Measurements from ENCODE around the gene PVALEF. TPM values are rescaled to one million over a fixed set of nuclear protein-coding genes. Genes with fewer than 3 reads are reported as not detected.

PVALEF gene
- total RNA-seq, 1 experiment from 2014 or later: not detected

DNA sequence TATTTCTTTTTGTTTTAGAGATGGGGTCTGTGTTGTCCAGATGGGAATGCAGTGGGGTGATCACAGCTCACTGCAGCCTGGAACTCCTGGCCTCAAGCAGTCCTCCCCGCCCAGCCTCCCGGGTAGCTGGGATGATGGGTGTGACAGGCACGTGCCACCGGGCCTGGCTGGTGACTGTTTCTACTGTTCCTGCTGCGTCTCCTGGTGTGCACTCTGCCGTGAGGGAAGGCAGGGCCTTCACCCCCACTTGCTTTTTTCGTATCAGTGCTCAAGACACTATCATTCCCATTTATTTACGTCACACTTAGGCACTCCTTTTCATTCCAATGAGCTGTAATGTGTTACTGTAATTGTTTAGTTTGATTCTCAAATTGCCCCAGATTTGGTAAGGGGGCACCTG lies 25.3 kb upstream of the PVALEF start:
- no peak overlapping the region for H2BK12ac ChIP-seq (ENCODE audit: insufficient read length, low read depth, low read length)
- H4K20me1 ChIP-seq (ENCODE audit: control insufficient read depth, insufficient read depth, insufficient read length): no peaks in the 10 kb centered on the region
- no peak overlapping the region for H3K9ac ChIP-seq (ENCODE audit: extremely low read depth, insufficient read length, low read length)
- H3K27me3 ChIP-seq (ENCODE audit: insufficient read depth, low read length): no peaks in the 10 kb centered on the region
- no peaks in the 10 kb centered on the region for H3K9me3 ChIP-seq (ENCODE audit: control insufficient read depth, low read depth, low read length)
- H3K4me2 ChIP-seq (ENCODE audit: insufficient read depth, insufficient read length, low read length): no peak overlapping the region
- no peak overlapping the region for H2AK5ac ChIP-seq (ENCODE audit: insufficient read length, low read length)
- H3K14ac ChIP-seq (ENCODE audit: insufficient read depth, low read length): no peak overlapping the region
- no CpG with 5 or more reads among the region's 8 CpGs for WGBS (ENCODE audit: extremely low coverage, insufficient read length, low lambda C conversion rate)
- no peak overlapping the region for H3T11ph ChIP-seq (ENCODE audit: low read length)
- H3K4me1 ChIP-seq (ENCODE audit: insufficient read depth, low read length): no peaks in the 10 kb centered on the region
- no peak overlapping the region for H2BK5ac ChIP-seq (ENCODE audit: insufficient read length, low read length)
- H3K23ac ChIP-seq (ENCODE audit: insufficient read length, low read depth, low read length): no peak overlapping the region
- H3K18ac ChIP-seq (ENCODE audit: insufficient read length, low read depth, low read length): no peak overlapping the region
- H3K4me1 Mint-ChIP-seq: peaks cover 2 to 10% of the 10 kb centered on the region in 2 experiments; a peak in 2 of 4 replicates
- TF ChIP-seq, protein P1, sequence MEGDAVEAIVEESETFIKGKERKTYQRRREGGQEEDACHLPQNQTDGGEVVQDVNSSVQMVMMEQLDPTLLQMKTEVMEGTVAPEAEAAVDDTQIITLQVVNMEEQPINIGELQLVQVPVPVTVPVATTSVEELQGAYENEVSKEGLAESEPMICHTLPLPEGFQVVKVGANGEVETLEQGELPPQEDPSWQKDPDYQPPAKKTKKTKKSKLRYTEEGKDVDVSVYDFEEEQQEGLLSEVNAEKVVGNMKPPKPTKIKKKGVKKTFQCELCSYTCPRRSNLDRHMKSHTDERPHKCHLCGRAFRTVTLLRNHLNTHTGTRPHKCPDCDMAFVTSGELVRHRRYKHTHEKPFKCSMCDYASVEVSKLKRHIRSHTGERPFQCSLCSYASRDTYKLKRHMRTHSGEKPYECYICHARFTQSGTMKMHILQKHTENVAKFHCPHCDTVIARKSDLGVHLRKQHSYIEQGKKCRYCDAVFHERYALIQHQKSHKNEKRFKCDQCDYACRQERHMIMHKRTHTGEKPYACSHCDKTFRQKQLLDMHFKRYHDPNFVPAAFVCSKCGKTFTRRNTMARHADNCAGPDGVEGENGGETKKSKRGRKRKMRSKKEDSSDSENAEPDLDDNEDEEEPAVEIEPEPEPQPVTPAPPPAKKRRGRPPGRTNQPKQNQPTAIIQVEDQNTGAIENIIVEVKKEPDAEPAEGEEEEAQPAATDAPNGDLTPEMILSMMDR (conservative IDR thresholded peaks at IDR 0.05): no peak
- no peak overlapping the region for H2BK15ac ChIP-seq (ENCODE audit: low read depth, low read length)
- no peak overlapping the region for H3K27ac ChIP-seq (ENCODE audit: insufficient read length, low read depth, low read length)
- H3K4me3 Mint-ChIP-seq: no peak overlapping the region; a peak in 1 of 5 replicates
- no peak overlapping the region for H4K5ac ChIP-seq (ENCODE audit: insufficient read length, low read depth, low read length)
- no peak for DNase-seq
- no peak overlapping the region for H2BK20ac ChIP-seq (ENCODE audit: low read depth, low read length, poor library complexity, severe bottlenecking)
- peak overlapping the region in 1 of 3 experiments; percentile 81; a peak in 2 of 7 replicates for H3K27ac Mint-ChIP-seq
- peaks cover 15 to 17% of the 10 kb centered on the region in 2 experiments for H3K9me3 Mint-ChIP-seq
- H3K27me3 Mint-ChIP-seq (ENCODE audit: low read depth): peaks cover 1% of the 10 kb centered on the region; the same call in 1 of the 2 replicates
- no peaks in the 10 kb centered on the region for H3K23me2 ChIP-seq (ENCODE audit: insufficient read length, low read depth, low read length, poor library complexity, severe bottlenecking)
- no peak overlapping the region for H3K56ac ChIP-seq (ENCODE audit: insufficient read length, low read depth, low read length)
- H4K8ac ChIP-seq (replicated peaks; ENCODE audit: insufficient read length, low read depth, low read length): no peak overlapping the region
- no peaks in the 10 kb centered on the region for H3K79me2 ChIP-seq (ENCODE audit: insufficient read depth, low read length)
- H3K4ac ChIP-seq (ENCODE audit: low read depth, low read length): no peak overlapping the region
- H4K91ac ChIP-seq (ENCODE audit: insufficient read length, low read depth, low read length): no peak overlapping the region
- peaks cover 0 to 7% (median 0%) of the 10 kb centered on the region in 3 experiments; a peak in 4 of 7 replicates for H3K36me3 Mint-ChIP-seq (ENCODE audit: insufficient read depth in 1 of 3, low read depth in 3 of 3)
- no peaks in the 10 kb centered on the region for H3K79me1 ChIP-seq (ENCODE audit: insufficient read depth, low read depth, low read length, poor library complexity, severe bottlenecking)
- H2BK120ac ChIP-seq (ENCODE audit: low read depth, low read length, poor library complexity, severe bottlenecking): no peak overlapping the region
- H2AFZ ChIP-seq (ENCODE audit: low read length): no peak overlapping the region

All from H9 (cell line).